ENCODE data around the gene CLIP4.

DNA sequence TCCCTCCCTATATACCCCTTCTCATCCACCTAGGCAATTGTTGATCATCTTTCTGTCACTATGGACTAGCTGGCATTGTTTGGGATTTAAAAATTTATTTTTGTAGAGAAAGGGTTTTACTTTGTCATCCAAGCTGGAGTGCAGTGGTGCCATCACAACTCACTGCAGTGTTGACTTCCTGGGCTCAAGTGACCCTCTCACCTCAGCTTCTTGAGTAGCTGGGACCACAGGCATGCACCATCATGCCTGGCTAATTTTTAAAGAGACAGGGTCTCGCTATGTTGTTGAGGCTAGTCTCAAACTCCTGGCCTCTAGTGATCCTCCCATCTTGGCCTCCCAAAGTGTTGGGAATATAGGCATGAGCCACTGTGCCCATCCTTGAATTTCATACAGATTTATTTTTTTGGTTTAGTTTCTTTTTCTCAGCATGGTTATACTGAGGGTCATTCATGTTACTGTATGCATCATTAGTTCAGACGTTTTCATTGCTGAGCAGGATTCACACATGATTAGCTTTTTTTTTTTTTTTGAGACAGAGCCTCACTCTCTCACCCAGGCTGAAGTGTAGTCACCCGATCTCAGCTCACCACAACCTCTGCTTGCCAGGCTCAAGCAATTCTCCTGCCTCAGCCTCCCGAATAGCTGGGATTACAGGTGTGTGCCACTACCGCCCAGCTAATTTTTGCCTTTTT lies 32.3 kb upstream of the CLIP4 start:
- TF ChIP-seq, protein P1, sequence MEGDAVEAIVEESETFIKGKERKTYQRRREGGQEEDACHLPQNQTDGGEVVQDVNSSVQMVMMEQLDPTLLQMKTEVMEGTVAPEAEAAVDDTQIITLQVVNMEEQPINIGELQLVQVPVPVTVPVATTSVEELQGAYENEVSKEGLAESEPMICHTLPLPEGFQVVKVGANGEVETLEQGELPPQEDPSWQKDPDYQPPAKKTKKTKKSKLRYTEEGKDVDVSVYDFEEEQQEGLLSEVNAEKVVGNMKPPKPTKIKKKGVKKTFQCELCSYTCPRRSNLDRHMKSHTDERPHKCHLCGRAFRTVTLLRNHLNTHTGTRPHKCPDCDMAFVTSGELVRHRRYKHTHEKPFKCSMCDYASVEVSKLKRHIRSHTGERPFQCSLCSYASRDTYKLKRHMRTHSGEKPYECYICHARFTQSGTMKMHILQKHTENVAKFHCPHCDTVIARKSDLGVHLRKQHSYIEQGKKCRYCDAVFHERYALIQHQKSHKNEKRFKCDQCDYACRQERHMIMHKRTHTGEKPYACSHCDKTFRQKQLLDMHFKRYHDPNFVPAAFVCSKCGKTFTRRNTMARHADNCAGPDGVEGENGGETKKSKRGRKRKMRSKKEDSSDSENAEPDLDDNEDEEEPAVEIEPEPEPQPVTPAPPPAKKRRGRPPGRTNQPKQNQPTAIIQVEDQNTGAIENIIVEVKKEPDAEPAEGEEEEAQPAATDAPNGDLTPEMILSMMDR (conservative IDR thresholded peaks at IDR 0.05; ENCODE audit: low read length): no peak
- TF ChIP-seq EZH2phosphoT487 (IDR thresholded peaks at IDR 0.05; ENCODE audit: borderline replicate concordance, low read depth, low read length): no peak

Data from OCI-LY7 (cell line).